GM23338 (cell line): ENCODE data around the gene NME4. TPM values are rescaled to one million over a fixed set of nuclear protein-coding genes. Genes with fewer than 3 reads are reported as not detected.

ENCODE experiments used
- ATAC-seq: fragments of 200-7000 bp; cut with Tn5 transposase; 3 replicates; pipeline ENCODE4 v1.9.1; 2020
- DNase-seq: peaks from one replicate; pipeline ENCODE4 v3.0.0-alpha.2; 2015; ENCODE audit warnings: low spot score
- H2AFZ ChIP-seq: fragments of 200-600 bp; sonication (generic); 2 replicates; pipeline ENCODE4 v1.8.0; 2016; ENCODE audit warnings: antibody characterized with exemption, mild to moderate bottlenecking, moderate library complexity
- H3F3A ChIP-seq: fragments of 200-600 bp; sonication (generic); replicated peaks from 2 replicates; pipeline ENCODE4 v1.8.0; 2017; ENCODE audit warnings: antibody characterized with exemption, mixed run types, low read depth
- H3K27ac ChIP-seq: fragments of 200-600 bp; sonication (generic); 2 replicates; pipeline ENCODE4 v1.6.1; 2016; ENCODE audit warnings: low read depth
- H3K27me3 ChIP-seq: fragments of 200-600 bp; sonication (generic); 2 replicates; pipeline ENCODE4 v1.8.0; 2016; ENCODE audit warnings: mild to moderate bottlenecking, mixed run types, moderate library complexity; ENCODE audit not compliant: insufficient read depth
- H3K36me3 ChIP-seq: fragments of 200-600 bp; sonication (generic); 2 replicates; pipeline ENCODE4 v1.8.0; 2016; ENCODE audit warnings: mild to moderate bottlenecking; ENCODE audit not compliant: insufficient read depth
- H3K4me1 ChIP-seq: fragments of 200-600 bp; sonication (generic); 2 replicates; pipeline ENCODE4 v1.8.0; 2016; ENCODE audit warnings: mild to moderate bottlenecking, moderate library complexity; ENCODE audit not compliant: insufficient read depth
- H3K4me2 ChIP-seq: fragments of 200-600 bp; sonication (generic); 2 replicates; pipeline ENCODE4 v1.7.1; 2017; ENCODE audit warnings: mixed run types
- H3K4me3 ChIP-seq: fragments of 200-600 bp; sonication (generic); 2 replicates; pipeline ENCODE4 v1.6.1; 2016; ENCODE audit warnings: mixed run types
- H3K79me2 ChIP-seq: fragments of 200-600 bp; sonication (generic); replicated peaks from 2 replicates; pipeline ENCODE4 v1.8.0; 2017; ENCODE audit warnings: mild to moderate bottlenecking; ENCODE audit not compliant: insufficient read depth
- H3K9me2 ChIP-seq: fragments of 200-600 bp; sonication (generic); 2 replicates; pipeline ENCODE4 v1.8.0; 2017; ENCODE audit not compliant: insufficient read depth
- H4K20me1 ChIP-seq: fragments of 200-600 bp; sonication (generic); replicated peaks from 2 replicates; pipeline ENCODE4 v1.8.0; 2017; ENCODE audit warnings: mild to moderate bottlenecking; ENCODE audit not compliant: insufficient read depth
- H3K27ac Mint-ChIP-seq: 2 replicates; pipeline ENCODE4 v1.8.0; 2020; ENCODE audit warnings: inconsistent platforms, mild to moderate bottlenecking, moderate library complexity, mixed read lengths
- H3K27me3 Mint-ChIP-seq: 3 replicates; pipeline ENCODE4 v1.8.0; 2022; ENCODE audit warnings: low read depth, mild to moderate bottlenecking, moderate library complexity, mixed read lengths, inconsistent platforms; ENCODE audit not compliant: insufficient read depth, poor library complexity
- H3K36me3 Mint-ChIP-seq: 3 replicates; pipeline ENCODE4 v1.8.0; 2021; ENCODE audit warnings: low read depth, mild to moderate bottlenecking, inconsistent platforms, moderate library complexity, mixed read lengths
- H3K4me1 Mint-ChIP-seq: 3 replicates; pipeline ENCODE4 v1.8.0; 2020; ENCODE audit warnings: mild to moderate bottlenecking, inconsistent platforms, mixed read lengths
- H3K4me3 Mint-ChIP-seq: 3 replicates; pipeline ENCODE4 v1.8.0; 2021; ENCODE audit warnings: moderate library complexity, mild to moderate bottlenecking, inconsistent platforms, mixed read lengths
- H3K9me3 Mint-ChIP-seq: 3 replicates; pipeline ENCODE4 v1.8.0; 2020; ENCODE audit warnings: moderate library complexity, mild to moderate bottlenecking, inconsistent platforms, mixed read lengths
- CREB1 ChIP-seq: fragments of 250-450 bp; sonication (Bioruptor Pico); IDR thresholded peaks from 2 replicates; pipeline ENCODE4 v1.5.0; 2020; ENCODE audit warnings: low read depth, mild to moderate bottlenecking, moderate library complexity
- CTCF ChIP-seq, 2 experiments: fragments of 200-600 bp in 1 of 2; sonication (generic) in 1 of 2; conservative IDR thresholded peaks; 2 replicates each; pipeline versions ENCODE4 v1.5.1 to v1.6.1; 2016 to 2017; ENCODE audit warnings: antibody characterized with exemption in 2 of 2, low read depth in 2 of 2, mild to moderate bottlenecking in 2 of 2, moderate library complexity in 1 of 2
- ETS1 ChIP-seq: IDR thresholded peaks from 2 replicates; pipeline ENCODE4 v1.6.1; 2016; ENCODE audit warnings: antibody characterized with exemption
- EZH2 ChIP-seq: fragments of 200-600 bp; sonication (generic); IDR thresholded peaks from one replicate; pipeline ENCODE4 v1.8.0; 2017; ENCODE audit warnings: antibody characterized with exemption, mild to moderate bottlenecking, low read depth; ENCODE audit not compliant: unreplicated experiment
- EZH2phosphoT487 ChIP-seq: fragments of 200-600 bp; sonication (generic); IDR thresholded peaks from one replicate; pipeline ENCODE4 v1.8.1; 2018; ENCODE audit warnings: antibody characterized with exemption; ENCODE audit not compliant: unreplicated experiment
- JUNB ChIP-seq: IDR thresholded peaks from one replicate; pipeline ENCODE4 v1.6.1; 2016; ENCODE audit warnings: antibody characterized with exemption; ENCODE audit not compliant: unreplicated experiment
- NANOG ChIP-seq: IDR thresholded peaks from 2 replicates; pipeline ENCODE4 v1.6.1; 2016; ENCODE audit warnings: antibody characterized with exemption, borderline replicate concordance
- POLR2AphosphoS5 ChIP-seq: IDR thresholded peaks from 2 replicates; pipeline ENCODE4 v1.6.1; 2016; ENCODE audit warnings: antibody characterized with exemption, low read depth
- REST ChIP-seq: IDR thresholded peaks from one replicate; pipeline ENCODE4 v1.6.1; 2018; ENCODE audit warnings: antibody characterized with exemption; ENCODE audit not compliant: unreplicated experiment
- STAT1 ChIP-seq: IDR thresholded peaks from one replicate; pipeline ENCODE4 v1.6.1; 2016; ENCODE audit warnings: antibody characterized with exemption; ENCODE audit not compliant: unreplicated experiment
- ZNF114 ChIP-seq: fragments of 250-450 bp; sonication (Bioruptor Pico); IDR thresholded peaks from 2 replicates; pipeline ENCODE4 v1.5.0; 2020; ENCODE audit warnings: mild to moderate bottlenecking, moderate library complexity
- ZNF331 ChIP-seq: fragments of 250-450 bp; sonication (Bioruptor Pico); IDR thresholded peaks from 2 replicates; pipeline ENCODE4 v1.5.0; 2020; ENCODE audit warnings: low read depth, mild to moderate bottlenecking, moderate library complexity
- ZNF462 ChIP-seq: fragments of 250-450 bp; sonication (Bioruptor Pico); IDR thresholded peaks from 2 replicates; pipeline ENCODE4 v1.5.0; 2020; ENCODE audit warnings: mild to moderate bottlenecking, moderate library complexity
- polyA plus RNA-seq: library from polyadenylated mRNA; unstranded; fragments of >200 nt; fragmentation: Nextera tagmentation; extraction: Ambion mirVana; gene quantifications from 2 replicates; pipeline ENCODE4 v1.2.1, GENCODE V29; 2016
- total RNA-seq: library from RNA; depleted of rRNA; stranded (reverse); fragments of >200 nt; shearing (Covaris generic); gene quantifications from 2 replicates; pipeline ENCODE4 v1.2.3, GENCODE V29; 2014

Gene NME4
- total and polyA plus RNA-seq, 2 experiments from 2014 or later, result 249 to 511 TPM

- Mint-ChIP-seq H3K9me3 (no peaks in the 10 kb centered on the region; the same call in 2 of the 3 replicates), H3K36me3 (peaks cover 14% of the 10 kb centered on the region), H3K4me1 (peaks cover 13% of the 10 kb centered on the region; the same call in 2 of the 3 replicates), H3K27me3 (peaks cover 8% of the 10 kb centered on the region), H3K4me3 (no peak overlapping the region), H3K27ac (no peak overlapping the region)
- Histone ChIP-seq H3K36me3 (peaks cover 3% of the 10 kb centered on the region; the same call in 1 of the 2 replicates), H4K20me1 (peaks cover 5% of the 10 kb centered on the region), H3K9me2 (no peaks in the 10 kb centered on the region), H3K4me2 (no peak overlapping the region), H2AFZ (no peak overlapping the region), H3K4me1 (peaks cover 6% of the 10 kb centered on the region), H3K79me2 (peaks cover 29% of the 10 kb centered on the region), H3K4me3 (no peak overlapping the region), H3F3A (peaks cover 11% of the 10 kb centered on the region; the same call in 1 of the 2 replicates), H3K27me3 (no peaks in the 10 kb centered on the region), H3K27ac (no peak overlapping the region)
- DNase-seq, result no peak
- TF ChIP-seq EZH2phosphoT487 (no peak), POLR2AphosphoS5 (no peak), CREB1 (no peak), CTCF (conservative IDR thresholded peaks at IDR 0.05; ENCODE audit: low read depth in 2 of 2) (no peak), ZNF114 (no peak), NANOG (no peak), ZNF462 (no peak), JUNB (no peak), ETS1 (no peak), REST (no peak), ZNF331 (CRISPR knock-in tag) (no peak), EZH2 (no peak), STAT1 (no peak)
- ATAC-seq, result no peak
These were observed 19.5 kb upstream of the NME4 start for GRCh38 chr16:377419-377951.
